ENCODE data around the gene SH3PXD2A. TPM values are rescaled to one million over a fixed set of nuclear protein-coding genes. Genes with fewer than 3 reads are reported as not detected.

The SH3PXD2A gene
- total RNA-seq, 1 donor from 2014 or later, result 2.3 TPM

DNA sequence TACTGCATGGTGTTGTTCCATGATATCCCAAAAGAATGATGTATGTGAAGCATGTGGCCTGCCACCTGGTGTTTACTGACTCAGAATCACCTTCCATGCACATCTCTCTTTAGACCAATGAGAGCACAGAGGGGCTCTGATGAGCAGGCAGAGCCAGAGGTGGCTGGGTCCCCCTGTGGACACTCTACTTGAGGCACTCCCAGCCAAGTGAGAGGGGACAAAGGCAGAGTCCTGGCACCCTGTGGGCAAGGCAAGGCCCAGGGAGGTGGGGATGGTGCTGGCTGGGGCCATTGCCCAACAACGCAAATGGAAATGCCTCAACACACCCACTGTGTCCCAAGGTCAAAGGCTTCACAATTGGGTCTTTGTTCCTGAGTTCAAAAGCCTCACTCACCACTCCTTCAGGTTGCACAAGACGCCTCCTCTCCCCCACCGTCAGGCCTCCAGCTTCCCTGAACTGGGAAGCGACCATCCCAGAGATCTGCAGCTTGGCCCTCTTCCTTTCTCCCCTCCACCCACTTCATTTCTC, 197.3 kb downstream of the SH3PXD2A start:
- H3K9me3 Mint-ChIP-seq, result peaks cover 5% of the 10 kb centered on the region
- Histone ChIP-seq H3K9ac (no peak overlapping the region), H3K27ac (no peak overlapping the region), H3K79me2 (ENCODE audit: low read depth) (no peaks in the 10 kb centered on the region), H3K27me3 (no peaks in the 10 kb centered on the region), H3K36me3 (no peaks in the 10 kb centered on the region), H3K4me2 (no peak overlapping the region), H3F3A (ENCODE audit: low read depth) (no peaks in the 10 kb centered on the region), H3K4me3 (no peak overlapping the region), H3K9me3 (ENCODE audit: low read depth) (no peaks in the 10 kb centered on the region), H4K20me1 (ENCODE audit: low read depth) (no peaks in the 10 kb centered on the region), H2AFZ (replicated peaks) (no peak overlapping the region), H3K4me1 (peaks cover 30% of the 10 kb centered on the region)
- TF ChIP-seq, protein P1, sequence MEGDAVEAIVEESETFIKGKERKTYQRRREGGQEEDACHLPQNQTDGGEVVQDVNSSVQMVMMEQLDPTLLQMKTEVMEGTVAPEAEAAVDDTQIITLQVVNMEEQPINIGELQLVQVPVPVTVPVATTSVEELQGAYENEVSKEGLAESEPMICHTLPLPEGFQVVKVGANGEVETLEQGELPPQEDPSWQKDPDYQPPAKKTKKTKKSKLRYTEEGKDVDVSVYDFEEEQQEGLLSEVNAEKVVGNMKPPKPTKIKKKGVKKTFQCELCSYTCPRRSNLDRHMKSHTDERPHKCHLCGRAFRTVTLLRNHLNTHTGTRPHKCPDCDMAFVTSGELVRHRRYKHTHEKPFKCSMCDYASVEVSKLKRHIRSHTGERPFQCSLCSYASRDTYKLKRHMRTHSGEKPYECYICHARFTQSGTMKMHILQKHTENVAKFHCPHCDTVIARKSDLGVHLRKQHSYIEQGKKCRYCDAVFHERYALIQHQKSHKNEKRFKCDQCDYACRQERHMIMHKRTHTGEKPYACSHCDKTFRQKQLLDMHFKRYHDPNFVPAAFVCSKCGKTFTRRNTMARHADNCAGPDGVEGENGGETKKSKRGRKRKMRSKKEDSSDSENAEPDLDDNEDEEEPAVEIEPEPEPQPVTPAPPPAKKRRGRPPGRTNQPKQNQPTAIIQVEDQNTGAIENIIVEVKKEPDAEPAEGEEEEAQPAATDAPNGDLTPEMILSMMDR (IDR thresholded peaks at IDR 0.05), result no peak
- TF ChIP-seq EZH2 (IDR thresholded peaks at IDR 0.05) (no peak), EZH2phosphoT487 (IDR thresholded peaks at IDR 0.05) (no peak)
- H3K27ac Mint-ChIP-seq, result no peak overlapping the region
- no peak for DNase-seq (ENCODE audit: low spot score)
- peaks cover 21% of the 10 kb centered on the region for H3K36me3 Mint-ChIP-seq
- H3K4me3 Mint-ChIP-seq, result no peak overlapping the region
- H3K27me3 Mint-ChIP-seq (ENCODE audit: insufficient read depth, low read depth), result no peaks in the 10 kb centered on the region
- H3K4me1 Mint-ChIP-seq, result peaks cover 12% of the 10 kb centered on the region

DNA sequence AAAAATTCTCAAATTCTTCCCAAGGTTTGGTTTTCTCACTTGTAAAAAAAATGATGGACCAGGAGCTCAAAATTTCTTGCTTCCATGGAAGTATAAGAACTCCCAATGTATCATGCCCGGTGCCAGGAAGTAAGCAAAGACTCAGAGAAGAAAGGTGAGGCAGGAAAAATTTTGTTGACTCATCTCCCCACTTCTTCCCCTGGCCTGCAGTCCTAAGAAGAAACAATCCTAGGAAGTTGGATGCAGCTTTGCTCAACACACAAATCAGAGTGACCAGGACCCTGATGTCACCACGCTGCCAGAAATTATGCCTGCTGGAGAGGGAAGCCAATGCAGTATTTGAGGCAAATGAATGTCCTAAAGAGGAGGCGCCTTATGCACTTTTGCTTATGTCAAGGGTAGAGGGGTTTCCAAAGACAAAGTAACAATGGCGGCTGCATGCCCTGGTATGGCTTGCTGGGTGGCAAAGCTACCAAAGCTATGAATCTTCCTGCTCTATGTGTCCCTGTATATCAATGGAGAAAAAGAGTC, 198.2 kb downstream of the SH3PXD2A start:
- Histone ChIP-seq H3K9me3 (ENCODE audit: low read depth) (no peaks in the 10 kb centered on the region), H4K20me1 (ENCODE audit: low read depth) (no peaks in the 10 kb centered on the region), H3K4me1 (peaks cover 30% of the 10 kb centered on the region), H3K36me3 (no peaks in the 10 kb centered on the region), H3F3A (ENCODE audit: low read depth) (no peaks in the 10 kb centered on the region), H3K79me2 (ENCODE audit: low read depth) (no peaks in the 10 kb centered on the region), H2AFZ (replicated peaks) (no peak overlapping the region), H3K27me3 (no peaks in the 10 kb centered on the region), H3K27ac (no peak overlapping the region), H3K4me3 (no peak overlapping the region), H3K9ac (no peak overlapping the region), H3K4me2 (no peak overlapping the region)
- DNase-seq (ENCODE audit: low spot score), result no peak
- H3K4me1 Mint-ChIP-seq, result peaks cover 15% of the 10 kb centered on the region
- no peak overlapping the region for H3K27ac Mint-ChIP-seq
- TF ChIP-seq EZH2 (IDR thresholded peaks at IDR 0.05) (no peak), EZH2phosphoT487 (IDR thresholded peaks at IDR 0.05) (no peak)
- TF ChIP-seq, protein P1 (IDR thresholded peaks at IDR 0.05), result no peak
- no peaks in the 10 kb centered on the region for H3K27me3 Mint-ChIP-seq (ENCODE audit: insufficient read depth, low read depth)
- peaks cover 21% of the 10 kb centered on the region for H3K36me3 Mint-ChIP-seq
- peaks cover 5% of the 10 kb centered on the region for H3K9me3 Mint-ChIP-seq
- no peak overlapping the region for H3K4me3 Mint-ChIP-seq

DNA sequence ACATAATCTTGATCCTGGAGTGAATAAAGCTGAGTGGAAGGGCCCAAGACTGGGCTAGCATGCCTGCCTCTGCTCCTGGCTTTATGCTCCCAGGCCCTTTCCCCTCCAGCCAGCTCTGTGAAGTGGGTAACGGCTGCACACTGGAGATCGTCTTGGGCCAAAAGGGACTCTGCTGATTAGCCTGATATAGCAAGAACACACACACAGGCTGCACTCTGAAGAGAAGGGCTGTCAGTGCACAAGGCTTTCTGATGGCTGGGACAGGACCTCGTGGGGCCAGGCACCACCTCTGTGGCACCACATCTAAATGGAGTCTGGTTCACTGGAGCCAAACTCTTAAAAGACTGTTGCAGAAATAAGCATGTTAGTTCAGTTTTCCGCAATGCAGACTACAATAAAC, 200.5 kb downstream of the SH3PXD2A start:
- no peaks in the 10 kb centered on the region for H3F3A ChIP-seq (ENCODE audit: low read depth)
- Mint-ChIP-seq H3K36me3 (peaks cover 21% of the 10 kb centered on the region), H3K27ac (peak overlapping the region; percentile 57), H3K27me3 (ENCODE audit: insufficient read depth, low read depth) (peaks cover 7% of the 10 kb centered on the region), H3K4me1 (peaks cover 34% of the 10 kb centered on the region), H3K9me3 (peaks cover 5% of the 10 kb centered on the region), H3K4me3 (no peak overlapping the region)
- no peak for TF ChIP-seq EZH2 (IDR thresholded peaks at IDR 0.05)
- TF ChIP-seq EZH2phosphoT487 (IDR thresholded peaks at IDR 0.05), result no peak
- TF ChIP-seq, protein P1 (IDR thresholded peaks at IDR 0.05), result no peak
- H2AFZ ChIP-seq (replicated peaks), result no peak overlapping the region
- H4K20me1 ChIP-seq (ENCODE audit: low read depth), result no peaks in the 10 kb centered on the region
- no peaks in the 10 kb centered on the region for H3K36me3 ChIP-seq
- H3K27ac ChIP-seq, result no peak overlapping the region
- no peak overlapping the region for H3K4me3 ChIP-seq
- H3K9ac ChIP-seq, result no peak overlapping the region
- H3K4me1 ChIP-seq, result peaks cover 17% of the 10 kb centered on the region
- H3K4me2 ChIP-seq, result no peak overlapping the region
- H3K27me3 ChIP-seq, result no peaks in the 10 kb centered on the region
- H3K79me2 ChIP-seq (ENCODE audit: low read depth), result no peaks in the 10 kb centered on the region
- no peak for DNase-seq (ENCODE audit: low spot score)
- H3K9me3 ChIP-seq (ENCODE audit: low read depth), result no peaks in the 10 kb centered on the region

Data from neural progenitor cell (in vitro differentiated cells).